ENCODE measurements around the gene APLP2. TPM values are rescaled to one million over a fixed set of nuclear protein-coding genes. Genes with fewer than 3 reads are reported as not detected.

APLP2 gene
- total and polyA plus RNA-seq, 2 experiments from 2014 or later, result 515 to 608 TPM

DNA sequence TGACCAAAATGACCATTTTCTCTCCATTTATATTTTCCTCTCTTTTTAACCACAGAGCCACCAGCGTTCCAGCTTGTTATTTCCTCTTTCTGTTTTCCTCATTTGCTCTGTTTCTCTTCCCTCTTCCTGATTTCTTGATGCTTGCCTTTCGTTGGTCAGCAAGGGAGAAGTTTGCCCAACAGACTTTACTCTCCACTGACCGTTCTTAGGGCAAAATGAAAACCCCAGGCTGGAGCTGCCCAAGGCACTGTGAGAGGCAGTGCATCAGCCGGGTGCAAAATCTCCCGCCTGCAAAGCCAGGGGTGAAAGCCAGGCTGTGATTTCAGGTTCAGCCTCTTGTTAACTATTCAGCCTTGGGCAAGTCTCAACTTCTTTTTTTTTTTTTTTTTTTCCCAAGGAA is 26.1 kb upstream of the APLP2 start:
- DNase-seq (ENCODE audit: low read depth in 1 of 2, low spot score in 1 of 2), result no peak

GRCh38 chr11:130047141-130047540 is 22.6 kb upstream of the APLP2 start:
- H3K27me3 ChIP-seq, result no peaks in the 10 kb centered on the region
- no peak for DNase-seq (ENCODE audit: low read depth in 1 of 2, low spot score in 1 of 2)
- no peak overlapping the region for H3K4me3 ChIP-seq
- no peaks in the 10 kb centered on the region for H3K9me3 ChIP-seq (ENCODE audit: low read depth)
- no peaks in the 10 kb centered on the region for H3K4me1 ChIP-seq (ENCODE audit: low read depth)
- H3K36me3 ChIP-seq, result no peaks in the 10 kb centered on the region
- no peak overlapping the region for H3K27ac ChIP-seq
- no peak for TF ChIP-seq CTCF (IDR thresholded peaks at IDR 0.05; ENCODE audit: low read depth, low read length)

More for the DNA sequence above, 26.1 kb upstream of the APLP2 start:
- H3K36me3 ChIP-seq, result no peaks in the 10 kb centered on the region
- H3K4me3 ChIP-seq, result no peak overlapping the region
- no peak overlapping the region for H3K27ac ChIP-seq
- TF ChIP-seq CTCF (IDR thresholded peaks at IDR 0.05; ENCODE audit: low read depth, low read length), result no peak
- no peaks in the 10 kb centered on the region for H3K9me3 ChIP-seq (ENCODE audit: low read depth)
- no peaks in the 10 kb centered on the region for H3K27me3 ChIP-seq
- H3K4me1 ChIP-seq (ENCODE audit: low read depth), result no peaks in the 10 kb centered on the region

- H3K9me3 ChIP-seq (ENCODE audit: low read depth), result no peaks in the 10 kb centered on the region
- H3K4me3 ChIP-seq, result no peak overlapping the region
- no peaks in the 10 kb centered on the region for H3K36me3 ChIP-seq
- no peak overlapping the region for H3K27ac ChIP-seq
- H3K27me3 ChIP-seq, result no peaks in the 10 kb centered on the region
- no peak for TF ChIP-seq CTCF (IDR thresholded peaks at IDR 0.05; ENCODE audit: low read depth, low read length)
- H3K4me1 ChIP-seq (ENCODE audit: low read depth), result no peaks in the 10 kb centered on the region
- DNase-seq (ENCODE audit: low read depth in 1 of 2, low spot score in 1 of 2), result peak in 1 of 2 donors; percentile 25
Observed at GRCh38 chr11:130049328-130049771, 20.3 kb upstream of the APLP2 start.

DNA sequence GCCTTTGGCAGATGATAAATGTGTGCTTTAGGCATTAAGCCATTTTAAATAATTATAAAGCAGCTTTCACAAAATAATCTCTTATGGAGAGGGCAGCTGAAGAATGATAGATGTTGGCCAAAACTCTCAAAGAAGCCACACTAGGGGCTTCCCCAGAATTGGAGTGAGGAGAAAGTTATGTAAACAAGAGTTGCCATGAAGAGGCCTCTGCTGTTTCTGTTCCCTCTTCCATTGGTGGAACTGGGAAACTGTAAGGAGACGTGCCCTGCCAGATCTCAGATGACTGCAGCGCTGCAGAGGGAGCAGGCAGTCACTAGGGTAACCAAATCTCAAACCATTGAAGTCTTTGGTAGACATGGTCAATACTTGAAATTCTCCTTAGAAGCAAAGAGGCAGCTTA is 19.4 kb upstream of the APLP2 start:
- H3K4me3 ChIP-seq, result no peak overlapping the region
- H3K4me1 ChIP-seq (ENCODE audit: low read depth), result no peaks in the 10 kb centered on the region
- H3K9me3 ChIP-seq (ENCODE audit: low read depth), result no peaks in the 10 kb centered on the region
- H3K36me3 ChIP-seq, result no peaks in the 10 kb centered on the region
- TF ChIP-seq CTCF (IDR thresholded peaks at IDR 0.05; ENCODE audit: low read depth, low read length), result no peak
- no peaks in the 10 kb centered on the region for H3K27me3 ChIP-seq
- H3K27ac ChIP-seq, result no peak overlapping the region
- peak in 1 of 2 donors; percentile 35 for DNase-seq (ENCODE audit: low read depth in 1 of 2, low spot score in 1 of 2)

GRCh38 chr11:130051082-130051481 is 18.6 kb upstream of the APLP2 start:
- TF ChIP-seq CTCF (IDR thresholded peaks at IDR 0.05; ENCODE audit: low read depth, low read length), result no peak
- H3K4me1 ChIP-seq (ENCODE audit: low read depth), result no peaks in the 10 kb centered on the region

GRCh38 chr11:130052567-130052966 is 17.1 kb upstream of the APLP2 start:
- H3K27me3 ChIP-seq, result no peaks in the 10 kb centered on the region
- no peaks in the 10 kb centered on the region for H3K4me1 ChIP-seq (ENCODE audit: low read depth)
- no peaks in the 10 kb centered on the region for H3K36me3 ChIP-seq
- H3K27ac ChIP-seq, result no peak overlapping the region
- no peak for DNase-seq (ENCODE audit: low read depth in 1 of 2, low spot score in 1 of 2)
- H3K9me3 ChIP-seq (ENCODE audit: low read depth), result no peaks in the 10 kb centered on the region
- no peak overlapping the region for H3K4me3 ChIP-seq
- no peak for TF ChIP-seq CTCF (IDR thresholded peaks at IDR 0.05; ENCODE audit: low read depth, low read length)

More at GRCh38 chr11:130051082-130051481, 18.6 kb upstream of the APLP2 start:
- no peaks in the 10 kb centered on the region for H3K27me3 ChIP-seq
- peak in 1 of 2 donors; percentile 59 for DNase-seq (ENCODE audit: low read depth in 1 of 2, low spot score in 1 of 2)
- H3K9me3 ChIP-seq (ENCODE audit: low read depth), result no peaks in the 10 kb centered on the region
- H3K27ac ChIP-seq, result no peak overlapping the region
- H3K4me3 ChIP-seq, result no peak overlapping the region
- no peaks in the 10 kb centered on the region for H3K36me3 ChIP-seq

Data from cardiac muscle cell (in vitro differentiated cells and primary cell).